Forelimb muscle (tissue), 1 donor: ENCODE results near the gene STH. TPM values are rescaled to one million over a fixed set of nuclear protein-coding genes. Genes with fewer than 3 reads are reported as not detected.
"Not testable (repeated sequence)": the region's sequence is repeated elsewhere in the genome, so short reads cannot be mapped to it uniquely, and the experiment has no call there.

Experiments
- DNase-seq: peaks from one replicate; pipeline ENCODE4 v3.0.0-alpha.2; 2013; ENCODE audit warnings: low read depth
- polyA plus RNA-seq: library from polyadenylated mRNA; unstranded; fragments of 120-200 nt; gene quantifications from one replicate; pipeline ENCODE4 v1.2.1, GENCODE V29; 2013; ENCODE audit not compliant: insufficient read length

STH gene
- polyA plus RNA-seq, 1 donor: not detected

DNA sequence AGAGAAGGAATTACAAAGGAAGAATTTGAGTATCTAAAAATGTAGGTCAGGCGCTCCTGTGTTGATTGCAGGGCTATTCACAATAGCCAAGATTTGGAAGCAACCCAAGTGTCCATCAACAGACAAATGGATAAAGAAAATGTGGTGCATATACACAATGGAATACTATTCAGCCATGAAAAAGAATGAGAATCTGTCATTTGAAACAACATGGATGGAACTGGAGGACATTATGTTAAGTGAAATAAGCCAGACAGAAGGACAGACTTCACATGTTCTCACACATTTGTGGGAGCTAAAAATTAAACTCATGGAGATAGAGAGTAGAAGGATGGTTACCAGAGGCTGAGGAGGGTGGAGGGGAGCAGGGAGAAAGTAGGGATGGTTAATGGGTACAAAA, 7.0 kb downstream of the STH start:
- DNase-seq: not testable (repeated sequence)

- DNase-seq: no peak
These were observed 8.5 kb downstream of the STH start for GRCh38 chr17:46007461-46007965.

DNA sequence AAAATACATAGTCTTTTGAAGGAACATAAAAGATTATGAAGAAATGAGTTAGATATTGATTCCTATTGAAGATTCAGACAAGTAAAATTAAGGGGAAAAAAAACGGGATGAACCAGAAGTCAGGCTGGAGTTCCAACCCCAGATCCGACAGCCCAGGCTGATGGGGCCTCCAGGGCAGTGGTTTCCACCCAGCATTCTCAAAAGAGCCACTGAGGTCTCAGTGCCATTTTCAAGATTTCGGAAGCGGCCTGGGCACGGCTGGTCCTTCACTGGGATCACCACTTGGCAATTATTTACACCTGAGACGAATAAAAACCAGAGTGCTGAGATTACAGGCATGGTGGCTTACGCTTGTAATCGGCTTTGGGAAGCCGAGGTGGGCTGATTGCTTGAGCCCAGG, 9.5 kb downstream of the STH start:
- DNase-seq: no peak

GRCh38 chr17:46009681-46010596, 10.9 kb downstream of the STH start:
- DNase-seq: no peak

DNA sequence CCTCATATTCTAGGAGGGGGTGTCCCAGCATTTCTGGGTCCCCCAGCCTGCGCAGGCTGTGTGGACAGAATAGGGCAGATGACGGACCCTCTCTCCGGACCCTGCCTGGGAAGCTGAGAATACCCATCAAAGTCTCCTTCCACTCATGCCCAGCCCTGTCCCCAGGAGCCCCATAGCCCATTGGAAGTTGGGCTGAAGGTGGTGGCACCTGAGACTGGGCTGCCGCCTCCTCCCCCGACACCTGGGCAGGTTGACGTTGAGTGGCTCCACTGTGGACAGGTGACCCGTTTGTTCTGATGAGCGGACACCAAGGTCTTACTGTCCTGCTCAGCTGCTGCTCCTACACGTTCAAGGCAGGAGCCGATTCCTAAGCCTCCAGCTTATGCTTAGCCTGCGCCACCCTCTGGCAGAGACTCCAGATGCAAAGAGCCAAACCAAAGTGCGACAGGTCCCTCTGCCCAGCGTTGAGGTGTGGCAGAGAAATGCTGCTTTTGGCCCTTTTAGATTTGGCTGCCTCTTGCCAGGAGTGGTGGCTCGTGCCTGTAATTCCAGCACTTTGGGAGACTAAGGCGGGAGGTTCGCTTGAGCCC, 11.6 kb downstream of the STH start:
- no peak for DNase-seq

- DNase-seq: no peak
These were observed 12.9 kb downstream of the STH start for GRCh38 chr17:46011711-46012505.

DNA sequence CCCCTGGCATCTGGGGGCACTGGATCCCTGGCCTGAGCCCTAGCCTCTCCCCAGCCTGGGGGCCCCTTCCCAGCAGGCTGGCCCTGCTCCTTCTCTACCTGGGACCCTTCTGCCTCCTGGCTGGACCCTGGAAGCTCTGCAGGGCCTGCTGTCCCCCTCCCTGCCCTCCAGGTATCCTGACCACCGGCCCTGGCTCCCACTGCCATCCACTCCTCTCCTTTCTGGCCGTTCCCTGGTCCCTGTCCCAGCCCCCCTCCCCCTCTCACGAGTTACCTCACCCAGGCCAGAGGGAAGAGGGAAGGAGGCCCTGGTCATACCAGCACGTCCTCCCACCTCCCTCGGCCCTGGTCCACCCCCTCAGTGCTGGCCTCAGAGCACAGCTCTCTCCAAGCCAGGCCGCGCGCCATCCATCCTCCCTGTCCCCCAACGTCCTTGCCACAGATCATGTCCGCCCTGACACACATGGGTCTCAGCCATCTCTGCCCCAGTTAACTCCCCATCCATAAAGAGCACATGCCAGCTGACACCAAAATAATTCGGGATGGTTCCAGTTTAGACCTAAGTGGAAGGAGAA, 13.5 kb downstream of the STH start:
- no peak for DNase-seq

- DNase-seq: no peak
These were observed 14.1 kb downstream of the STH start for GRCh38 chr17:46013127-46013501.

- DNase-seq: no peak
These were observed 14.6 kb downstream of the STH start for GRCh38 chr17:46013502-46014165.

GRCh38 chr17:46019408-46019925, 20.4 kb downstream of the STH start:
- DNase-seq: not testable (repeated sequence)

- no peak for DNase-seq
These were observed 21.1 kb downstream of the STH start for GRCh38 chr17:46020023-46020761.

GRCh38 chr17:46020998-46021397, 21.9 kb downstream of the STH start:
- no peak for DNase-seq

DNA sequence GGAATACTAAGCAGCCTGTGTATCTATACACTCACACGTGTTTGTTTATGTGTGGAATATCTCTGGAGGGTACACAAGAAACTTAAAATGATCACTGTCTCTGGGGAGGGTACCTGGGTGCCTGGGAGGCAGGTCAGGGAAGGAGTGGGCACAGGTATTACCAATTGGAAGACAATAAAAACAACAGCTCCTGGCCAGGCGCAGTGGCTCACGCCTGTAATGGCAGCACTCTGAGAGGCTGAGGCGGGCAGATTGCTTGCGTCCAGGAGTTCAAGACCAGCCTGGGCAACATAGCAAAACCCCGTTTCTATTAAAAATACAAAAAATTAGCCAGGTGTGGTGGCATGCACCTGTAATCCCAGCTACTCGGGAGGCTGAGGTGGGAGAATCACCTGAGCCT, 24.3 kb downstream of the STH start:
- not testable (repeated sequence) for DNase-seq

GRCh38 chr17:46023783-46024388, 24.8 kb downstream of the STH start:
- no peak for DNase-seq

DNA sequence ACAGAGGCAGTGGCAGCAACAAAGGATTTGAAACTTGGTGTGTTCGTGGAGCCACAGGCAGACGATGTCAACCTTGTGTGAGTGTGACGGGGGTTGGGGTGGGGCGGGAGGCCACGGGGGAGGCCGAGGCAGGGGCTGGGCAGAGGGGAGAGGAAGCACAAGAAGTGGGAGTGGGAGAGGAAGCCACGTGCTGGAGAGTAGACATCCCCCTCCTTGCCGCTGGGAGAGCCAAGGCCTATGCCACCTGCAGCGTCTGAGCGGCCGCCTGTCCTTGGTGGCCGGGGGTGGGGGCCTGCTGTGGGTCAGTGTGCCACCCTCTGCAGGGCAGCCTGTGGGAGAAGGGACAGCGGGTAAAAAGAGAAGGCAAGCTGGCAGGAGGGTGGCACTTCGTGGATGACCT, 25.5 kb downstream of the STH start:
- DNase-seq: no peak

DNA sequence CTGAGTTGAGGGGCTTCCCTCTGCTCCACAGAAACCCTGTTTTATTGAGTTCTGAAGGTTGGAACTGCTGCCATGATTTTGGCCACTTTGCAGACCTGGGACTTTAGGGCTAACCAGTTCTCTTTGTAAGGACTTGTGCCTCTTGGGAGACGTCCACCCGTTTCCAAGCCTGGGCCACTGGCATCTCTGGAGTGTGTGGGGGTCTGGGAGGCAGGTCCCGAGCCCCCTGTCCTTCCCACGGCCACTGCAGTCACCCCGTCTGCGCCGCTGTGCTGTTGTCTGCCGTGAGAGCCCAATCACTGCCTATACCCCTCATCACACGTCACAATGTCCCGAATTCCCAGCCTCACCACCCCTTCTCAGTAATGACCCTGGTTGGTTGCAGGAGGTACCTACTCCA, 26.0 kb downstream of the STH start:
- DNase-seq: no peak

DNA sequence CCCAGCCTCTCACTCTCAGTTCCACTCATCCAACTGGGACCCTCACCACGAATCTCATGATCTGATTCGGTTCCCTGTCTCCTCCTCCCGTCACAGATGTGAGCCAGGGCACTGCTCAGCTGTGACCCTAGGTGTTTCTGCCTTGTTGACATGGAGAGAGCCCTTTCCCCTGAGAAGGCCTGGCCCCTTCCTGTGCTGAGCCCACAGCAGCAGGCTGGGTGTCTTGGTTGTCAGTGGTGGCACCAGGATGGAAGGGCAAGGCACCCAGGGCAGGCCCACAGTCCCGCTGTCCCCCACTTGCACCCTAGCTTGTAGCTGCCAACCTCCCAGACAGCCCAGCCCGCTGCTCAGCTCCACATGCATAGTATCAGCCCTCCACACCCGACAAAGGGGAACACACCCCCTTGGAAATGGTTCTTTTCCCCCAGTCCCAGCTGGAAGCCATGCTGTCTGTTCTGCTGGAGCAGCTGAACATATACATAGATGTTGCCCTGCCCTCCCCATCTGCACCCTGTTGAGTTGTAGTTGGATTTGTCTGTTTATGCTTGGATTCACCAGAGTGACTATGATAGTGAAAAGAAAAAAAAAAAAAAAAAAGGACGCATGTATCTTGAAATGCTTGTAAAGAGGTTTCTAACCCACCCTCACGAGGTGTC, 26.6 kb downstream of the STH start:
- no peak for DNase-seq

GRCh38 chr17:46026166-46027047, 27.4 kb downstream of the STH start:
- no peak for DNase-seq
